ENCODE measurements around the gene GAB2.
A peak's percentile ranks its signal among the peaks of the same experiment; 100 is the strongest.

Gene GAB2

DNA sequence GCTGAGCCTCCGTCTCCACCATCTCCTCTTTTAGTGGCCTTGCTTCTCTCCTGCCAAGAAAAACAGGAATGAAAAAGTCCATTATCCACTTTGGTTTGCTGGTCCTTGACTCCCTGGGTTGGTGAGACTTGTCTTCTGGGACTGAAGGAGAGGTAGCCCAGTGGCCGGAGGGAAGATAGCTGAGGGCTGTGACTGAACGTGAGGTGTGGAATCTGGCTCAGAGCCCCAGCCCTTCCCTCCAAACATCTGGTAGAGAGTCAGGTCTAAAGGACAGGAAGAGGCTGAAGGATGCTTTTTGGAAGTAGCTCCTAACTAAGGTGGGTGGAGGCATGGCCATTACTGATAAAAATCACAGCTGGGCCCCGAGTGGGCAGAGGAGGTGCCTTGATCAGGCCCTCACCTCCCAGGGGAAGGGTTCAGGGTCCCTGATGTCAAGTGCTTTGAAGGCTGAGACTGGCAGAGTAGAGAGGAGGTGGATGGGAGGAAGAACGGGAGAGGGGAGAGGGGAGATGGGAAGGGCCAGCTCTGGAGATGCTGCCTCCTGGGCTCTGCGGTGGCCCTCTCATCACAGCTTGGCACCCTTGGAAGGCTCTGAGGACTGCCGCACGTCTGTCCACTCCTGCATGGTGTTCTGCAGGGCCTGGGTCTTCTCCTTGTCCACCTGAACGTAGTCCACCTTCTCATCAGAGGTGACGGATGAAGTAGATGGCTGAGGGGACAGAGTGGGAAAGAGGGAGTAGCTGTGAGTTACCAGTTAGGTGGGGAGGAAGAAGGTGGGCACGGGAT, 198.7 kb downstream of the GAB2 start:
- DNase-seq: no peak

DNA sequence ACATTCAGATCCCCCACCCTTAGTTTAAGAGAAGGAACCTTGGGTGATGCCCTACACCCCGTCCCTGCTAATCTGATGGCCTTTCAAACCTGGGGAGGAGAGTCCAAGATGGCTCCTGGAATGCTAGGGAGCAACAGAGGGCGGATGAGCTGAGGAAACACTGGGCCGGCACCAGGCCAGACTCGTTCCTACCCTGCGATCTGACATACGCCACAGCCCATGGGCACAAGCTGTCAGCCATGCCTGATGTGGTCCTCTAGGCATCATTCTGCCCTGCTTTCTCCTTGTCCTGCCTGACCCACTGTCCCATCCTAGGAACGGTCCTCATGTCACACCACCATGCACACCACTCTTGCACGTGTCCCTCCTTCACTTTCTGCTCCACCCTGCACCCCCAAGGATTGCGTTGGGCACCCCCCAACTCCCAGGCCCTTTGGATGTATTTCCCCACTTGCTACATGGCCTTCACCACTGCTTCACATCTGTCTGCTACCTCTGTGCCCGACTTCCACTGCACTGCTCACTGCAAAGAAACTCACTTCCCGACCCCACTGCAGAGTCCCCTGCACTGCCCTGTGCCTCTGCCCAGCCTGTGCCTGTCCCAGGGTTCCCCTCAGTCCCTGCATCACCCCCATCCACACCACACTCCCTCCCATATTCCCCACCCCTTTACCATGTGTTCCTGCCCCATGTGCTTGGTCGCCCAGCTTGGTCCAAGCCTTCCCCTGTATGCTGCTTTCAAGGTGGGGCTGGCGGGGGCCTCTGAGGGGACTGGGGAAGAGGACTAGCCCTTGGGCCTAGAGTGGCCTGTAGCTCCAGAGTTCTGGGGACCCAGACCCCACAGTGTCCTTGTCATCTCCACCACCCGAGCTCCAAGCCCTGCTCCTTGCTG, 199.7 kb downstream of the GAB2 start:
- DNase-seq: no peak

DNA sequence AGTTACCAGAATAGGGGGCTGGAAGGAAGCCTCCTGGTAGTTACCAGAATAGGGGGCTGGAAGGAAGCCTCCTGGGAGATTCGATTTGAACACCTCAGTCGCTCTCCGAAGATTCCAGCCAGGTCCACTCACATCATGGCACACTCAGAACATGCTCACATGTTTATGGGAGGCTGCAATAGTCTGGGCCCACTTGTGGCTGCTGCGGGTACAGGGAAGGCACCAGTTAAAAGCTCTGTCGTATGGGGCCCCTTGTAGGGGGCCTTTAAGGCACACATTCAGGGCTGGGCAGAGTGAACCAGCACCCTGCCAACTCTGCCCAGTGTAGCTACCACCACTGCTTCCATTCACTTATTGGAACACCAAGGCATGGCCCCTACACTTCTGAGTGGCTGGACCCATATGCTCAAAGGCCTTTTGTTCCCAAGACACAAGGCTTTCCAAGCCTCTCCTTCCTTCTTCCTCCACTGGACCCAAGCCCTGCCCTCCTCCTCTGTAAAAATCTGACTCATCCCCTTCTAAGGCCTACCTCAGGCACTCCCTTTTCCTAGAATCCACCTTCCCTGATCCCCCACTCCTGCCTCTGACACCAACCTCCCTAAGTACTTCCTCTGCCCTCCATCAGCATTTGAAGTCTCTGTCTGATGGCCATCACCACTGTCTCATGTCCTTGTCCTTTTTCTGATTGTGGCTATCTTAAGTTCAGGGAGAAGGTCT, 200.9 kb downstream of the GAB2 start:
- no peak for DNase-seq

DNA sequence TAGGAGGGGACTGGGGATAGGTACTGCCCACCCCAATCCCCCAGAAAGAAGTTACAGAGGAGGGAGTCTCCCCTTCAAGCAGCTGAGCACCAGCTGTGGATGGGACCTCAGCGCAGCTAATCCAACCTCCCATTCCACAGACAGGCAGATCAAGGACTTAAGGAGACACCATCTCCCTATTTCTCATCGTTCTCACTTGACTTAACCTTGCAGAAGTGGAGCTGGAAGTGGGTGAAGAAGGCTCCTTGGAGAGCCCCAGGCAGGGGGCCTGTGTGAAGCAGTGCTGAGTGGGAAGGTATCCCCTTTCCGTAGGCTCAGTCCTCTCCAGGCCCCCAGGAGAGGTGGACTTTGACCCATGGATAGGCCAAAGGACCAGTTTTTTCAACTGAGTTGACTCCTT, 201.6 kb downstream of the GAB2 start:
- DNase-seq: no peak

DNA sequence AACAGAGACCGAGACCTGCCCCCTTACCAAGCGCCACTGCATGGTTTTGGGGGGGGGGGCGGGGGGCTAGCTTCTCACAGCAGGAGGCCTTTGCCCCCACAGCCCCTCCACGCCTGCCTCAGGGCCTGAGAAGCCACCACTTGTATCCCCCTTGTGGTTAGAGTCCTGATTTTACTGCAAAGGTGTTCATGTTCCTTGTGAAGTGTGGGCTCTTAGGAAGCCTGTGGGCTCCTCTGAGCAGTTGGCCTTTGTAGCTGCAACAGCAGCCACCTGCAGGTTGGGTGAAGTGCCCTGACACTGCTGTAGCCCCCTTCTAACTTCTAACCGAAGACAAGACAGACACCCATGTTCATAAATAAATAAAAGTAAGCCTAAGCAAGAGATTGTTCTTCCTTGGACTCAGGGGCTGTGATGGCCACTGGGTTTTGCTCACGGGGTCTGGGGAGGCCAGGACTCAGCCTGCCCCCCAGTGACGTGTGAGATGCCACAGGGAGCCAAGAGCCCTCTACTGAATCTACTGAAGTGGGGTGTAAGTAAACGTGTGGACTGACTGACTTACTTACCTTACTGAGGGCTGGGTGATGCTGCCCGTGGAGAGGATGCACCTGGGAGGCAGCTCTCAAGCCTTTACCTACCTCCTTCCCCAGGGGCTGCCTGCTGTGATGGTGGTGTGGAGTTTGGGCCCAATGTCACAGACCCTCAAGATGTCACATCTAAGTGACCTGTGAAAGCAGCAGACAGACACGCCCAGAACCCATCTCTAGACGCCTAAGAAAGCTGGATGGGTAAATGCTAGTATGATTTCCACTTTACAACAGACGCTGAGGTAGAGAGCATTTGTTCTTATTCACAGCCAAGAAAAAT, 203.1 kb downstream of the GAB2 start:
- no peak for DNase-seq

DNA sequence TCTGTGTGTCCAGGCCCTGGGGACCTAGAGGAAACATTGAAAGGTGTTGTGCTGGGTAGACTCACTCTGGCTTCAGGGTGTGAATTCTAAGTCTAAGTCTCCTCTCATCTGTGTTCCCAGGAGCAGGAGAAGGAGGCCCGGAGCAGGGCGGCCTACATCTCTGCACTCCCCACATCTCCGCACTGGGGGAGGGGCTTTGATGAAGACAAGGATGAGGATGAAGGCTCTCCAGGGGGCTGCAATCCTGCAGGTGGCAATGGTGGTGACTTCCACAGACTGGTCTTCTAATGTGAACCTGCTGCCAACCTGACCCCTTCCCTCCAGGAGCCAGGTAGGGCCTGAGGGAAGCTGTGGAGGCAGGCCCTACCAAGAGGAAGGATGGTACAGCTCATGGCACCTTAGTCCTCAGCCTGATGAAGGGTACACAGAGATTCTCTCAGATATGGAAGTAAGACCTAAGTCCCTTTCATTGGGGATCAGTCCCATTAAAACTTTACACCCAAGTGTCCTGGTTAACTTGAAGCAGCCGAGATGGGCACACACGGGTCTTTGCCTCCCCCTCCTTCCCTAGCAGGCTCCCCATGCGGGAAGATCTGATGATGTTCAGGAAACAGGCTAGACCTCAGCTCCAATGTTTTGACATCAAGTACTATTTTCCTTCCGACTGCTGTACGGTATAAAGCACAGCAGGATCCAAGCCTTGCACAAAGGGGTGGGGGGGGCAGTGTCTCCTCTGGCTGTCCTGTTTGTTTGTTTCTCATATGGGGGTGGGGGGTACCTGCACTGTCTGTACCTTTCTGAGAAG, 203.9 kb downstream of the GAB2 start:
- DNase-seq: peak; percentile 1

DNA sequence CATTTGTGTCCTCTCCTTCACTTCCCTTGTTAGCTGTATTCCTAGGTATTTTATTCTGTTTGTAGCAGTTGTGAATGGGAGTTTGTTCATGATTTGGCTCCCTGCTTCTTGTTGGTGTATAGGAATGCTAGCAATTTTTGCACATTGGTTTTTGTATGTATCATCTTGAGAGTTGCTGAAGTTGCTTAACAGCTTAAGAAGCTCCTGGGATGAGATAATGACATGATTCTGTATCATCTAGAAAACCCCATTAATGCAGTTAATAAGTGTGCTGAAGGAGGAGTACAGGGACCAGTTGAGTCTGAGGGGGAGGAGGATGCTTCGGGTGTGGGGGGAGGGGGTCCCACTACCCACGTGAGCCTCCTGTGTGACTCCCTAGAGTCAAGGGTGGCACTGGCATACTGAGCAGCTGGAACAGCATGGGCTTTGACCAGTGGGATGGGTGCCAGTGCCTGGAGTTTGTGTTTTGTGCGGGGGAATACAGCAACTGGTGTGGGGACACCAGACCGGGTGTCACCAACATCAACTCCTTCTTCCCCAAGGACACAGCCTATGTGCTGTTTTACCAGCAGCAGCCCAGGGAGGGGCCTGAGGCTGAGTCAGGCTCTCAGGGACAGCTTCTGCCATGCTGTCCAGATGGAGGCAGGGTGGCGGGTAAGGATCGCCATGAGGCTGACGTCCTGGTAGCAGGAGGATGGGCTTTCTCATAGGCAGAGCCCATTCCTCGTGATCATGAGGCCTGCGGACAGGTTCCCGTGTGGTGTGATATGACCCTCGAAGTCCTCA, 204.8 kb downstream of the GAB2 start:
- peak; percentile 1 for DNase-seq

GRCh38 chr11:78211565-78211964, 206.1 kb downstream of the GAB2 start:
- no peak for DNase-seq

DNA sequence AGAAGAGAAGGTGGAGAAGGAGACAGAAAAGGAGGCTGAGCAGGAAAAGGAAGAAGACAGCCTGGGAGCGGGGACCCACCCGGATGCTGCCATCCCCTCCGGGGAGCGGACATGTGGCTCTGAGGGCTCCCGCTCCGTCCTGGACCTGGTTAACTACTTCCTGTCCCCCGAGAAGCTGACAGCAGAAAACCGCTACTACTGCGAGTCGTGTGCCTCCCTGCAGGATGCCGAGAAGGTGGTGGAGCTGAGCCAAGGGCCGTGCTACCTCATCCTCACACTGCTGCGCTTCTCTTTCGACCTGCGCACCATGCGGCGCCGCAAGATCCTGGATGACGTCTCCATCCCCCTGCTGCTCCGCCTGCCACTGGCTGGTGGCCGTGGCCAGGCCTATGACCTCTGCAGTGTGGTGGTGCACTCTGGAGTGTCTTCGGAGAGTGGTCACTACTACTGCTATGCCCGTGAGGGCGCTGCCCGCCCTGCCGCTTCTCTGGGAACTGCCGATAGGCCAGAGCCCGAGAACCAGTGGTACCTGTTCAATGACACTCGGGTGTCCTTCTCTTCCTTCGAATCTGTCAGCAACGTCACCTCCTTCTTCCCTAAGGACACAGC, 207.5 kb downstream of the GAB2 start:
- DNase-seq: no peak

GRCh38 chr11:78209478-78209877, 208.1 kb downstream of the GAB2 start:
- no peak for DNase-seq

DNA sequence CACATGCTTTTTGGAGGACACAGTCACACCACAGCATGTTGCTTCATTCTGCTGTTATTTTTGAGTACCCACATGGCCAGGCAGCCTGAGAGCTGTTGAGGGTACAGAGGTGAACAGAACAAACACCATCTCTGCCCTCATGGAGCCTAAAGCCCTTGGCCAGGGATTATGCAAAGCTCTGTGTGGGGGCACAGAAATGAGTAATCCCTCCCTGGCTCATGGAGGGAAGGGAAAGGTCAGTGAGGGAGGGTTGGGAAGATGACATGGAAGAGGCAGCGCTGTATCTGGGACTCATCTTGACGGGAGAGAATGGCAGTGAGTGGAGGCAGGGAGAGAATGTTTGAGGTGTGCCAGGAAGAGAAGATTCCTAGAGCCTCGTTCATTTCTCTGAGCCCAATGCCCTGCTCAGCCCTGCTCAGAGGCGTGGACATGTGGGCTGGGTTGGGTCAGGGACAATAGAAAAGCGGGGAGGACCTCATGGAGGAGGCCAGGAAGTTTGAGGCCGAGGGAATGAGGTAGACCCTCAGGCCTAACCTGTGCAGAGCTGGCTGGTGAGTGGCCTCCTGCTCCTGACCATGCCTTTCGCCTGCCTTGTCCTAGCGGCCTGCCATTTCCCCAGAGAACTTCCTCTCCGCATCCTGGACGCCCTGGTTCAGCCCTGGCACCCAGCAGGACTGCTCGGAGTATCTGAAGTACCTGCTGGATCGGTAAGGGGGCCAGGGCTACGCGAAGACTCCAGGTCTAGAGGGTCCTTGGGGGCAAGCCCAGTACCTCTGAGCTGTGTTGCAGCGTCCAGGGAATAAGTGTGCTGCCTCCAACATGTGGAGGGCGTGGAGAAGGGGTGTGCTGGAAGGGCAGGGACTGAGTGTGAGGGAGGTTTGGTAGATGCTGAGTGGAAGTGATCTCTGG, 209.1 kb downstream of the GAB2 start:
- no peak for DNase-seq

GRCh38 chr11:78207532-78208256, 209.9 kb downstream of the GAB2 start:
- DNase-seq: no peak

DNA sequence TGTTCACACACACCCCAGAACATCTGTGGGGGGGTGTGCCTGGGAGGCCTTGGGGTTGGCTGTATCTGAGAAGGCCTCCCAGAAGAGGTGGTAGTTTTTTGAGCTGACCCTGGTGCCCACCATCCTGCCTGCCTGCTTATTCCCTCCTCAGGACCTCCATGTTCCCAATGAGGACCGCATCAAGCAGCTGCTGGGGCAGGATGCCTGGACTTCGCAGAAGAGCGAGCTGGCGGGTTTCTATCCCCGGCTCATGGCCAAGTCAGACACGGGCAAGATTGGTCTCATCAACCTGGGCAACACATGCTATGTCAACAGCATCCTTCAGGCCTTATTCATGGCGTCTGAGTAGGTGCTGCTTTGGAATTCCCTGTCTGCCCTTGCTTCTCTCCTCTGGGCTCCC, 211.9 kb downstream of the GAB2 start:
- DNase-seq: no peak

- DNase-seq: no peak
These were observed 212.4 kb downstream of the GAB2 start for GRCh38 chr11:78205256-78205655.

DNA sequence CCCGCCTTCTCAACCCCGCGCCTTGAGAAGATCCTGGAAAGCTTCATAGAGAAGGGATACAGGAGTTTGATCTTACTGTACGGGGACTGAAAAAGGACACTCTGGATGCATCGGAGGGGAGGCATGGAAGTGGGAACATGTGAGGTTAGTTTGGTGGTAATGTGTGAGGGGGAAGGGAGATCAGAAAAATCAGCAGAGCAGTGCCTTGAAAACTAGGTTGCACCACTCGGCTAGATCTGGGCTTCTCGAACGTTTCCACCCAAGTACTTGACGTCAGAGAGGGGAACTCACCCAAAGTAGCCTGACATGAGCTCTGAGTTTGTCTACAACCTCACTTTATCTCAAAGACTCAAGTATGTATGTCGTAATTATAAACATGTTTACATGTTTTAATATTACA, 214.4 kb downstream of the GAB2 start:
- peak; percentile 46 for DNase-seq

DNA sequence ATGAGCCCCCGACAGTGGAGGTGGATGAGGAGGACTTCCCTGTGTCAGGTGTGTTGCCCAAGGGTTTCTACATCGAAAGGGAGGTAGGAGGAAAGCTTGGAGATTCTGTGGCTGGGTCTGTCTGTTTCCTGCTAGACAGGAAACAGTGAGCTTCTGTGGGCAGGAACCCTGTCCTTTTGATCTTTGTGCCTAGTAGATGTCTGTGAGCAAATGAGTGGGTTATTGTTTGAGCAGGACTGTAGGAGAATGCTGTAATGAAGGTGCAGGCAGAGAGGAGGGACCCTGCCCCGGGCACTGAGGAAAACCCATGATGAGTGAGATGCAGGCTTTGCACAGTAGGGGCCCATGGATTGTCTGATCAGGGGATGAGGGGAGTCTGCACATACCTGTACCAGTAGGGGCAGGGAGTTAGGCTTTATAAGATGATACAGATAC, 214.9 kb downstream of the GAB2 start:
- DNase-seq: peak; percentile 61

DNA sequence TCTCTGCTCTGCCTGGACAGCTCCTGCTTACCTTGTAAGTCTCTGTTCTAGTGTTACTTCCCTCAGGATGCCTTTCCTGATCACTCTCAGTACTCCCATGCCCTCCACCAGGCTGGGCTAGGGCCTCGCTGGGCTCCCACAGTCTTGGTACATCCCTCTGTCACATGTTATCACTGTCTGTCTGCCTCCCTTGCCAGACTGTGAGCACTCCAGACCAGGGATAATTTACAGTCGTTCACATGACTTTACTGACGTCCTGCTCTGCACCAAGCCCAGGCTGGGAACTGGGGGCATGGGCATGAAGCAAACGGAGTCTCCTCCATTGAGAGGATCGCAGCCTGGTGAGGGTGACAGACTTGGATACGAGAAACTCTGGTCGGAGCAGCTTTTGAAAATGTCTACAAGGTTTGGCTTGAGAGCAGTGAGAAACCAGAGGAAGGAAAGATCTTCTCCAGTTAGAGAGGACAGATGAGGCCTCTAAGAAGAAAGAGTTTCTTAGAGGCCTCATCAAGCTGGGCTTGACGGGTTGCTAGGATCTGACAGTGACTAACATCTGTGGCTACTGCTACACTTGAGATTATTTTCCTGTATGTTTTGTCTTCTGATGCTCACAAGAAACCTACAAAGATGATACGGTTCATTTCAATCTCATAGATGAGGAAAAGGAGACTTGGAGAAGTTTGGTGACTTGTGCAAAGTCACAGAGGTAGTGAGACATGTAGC, 216.4 kb downstream of the GAB2 start:
- no peak for DNase-seq

GRCh38 chr11:78200553-78200952, 217.1 kb downstream of the GAB2 start:
- no peak for DNase-seq
